Measurements from ENCODE around the gene CDH18. TPM values are rescaled to one million over a fixed set of nuclear protein-coding genes. Genes with fewer than 3 reads are reported as not detected.

The CDH18 gene
- total and polyA plus RNA-seq, 2 of the 4 experiments (the other 2 are of a cell fraction), result 0.24 to 1.1 TPM

DNA sequence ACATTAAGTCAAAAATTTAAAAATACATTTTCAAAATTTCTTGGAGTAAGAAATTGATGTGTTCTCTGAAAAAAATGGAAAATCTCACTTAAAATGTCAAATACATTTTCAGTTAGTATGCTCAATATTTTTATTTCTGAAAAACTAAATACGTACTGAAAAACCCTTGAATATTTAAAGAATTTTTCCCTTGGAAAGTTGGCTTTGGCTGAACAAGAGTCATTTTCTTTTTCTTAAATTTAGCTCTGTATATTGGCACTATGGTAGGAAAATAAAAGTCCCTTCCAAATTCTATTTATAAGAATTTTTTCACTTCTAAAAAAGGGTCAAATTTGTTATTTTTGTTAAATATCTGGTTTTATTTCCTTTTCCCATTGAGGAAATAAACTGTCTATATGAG lies 29.0 kb upstream of the CDH18 start:
- BruUV-seq (replicated peaks), result no TSS peak
- H3K4ac ChIP-seq (ENCODE audit: low read depth, low read length), result no peak overlapping the region
- H3K9me1 ChIP-seq (ENCODE audit: insufficient read depth, low read length), result no peaks in the 10 kb centered on the region
- no peak overlapping the region for H2BK20ac ChIP-seq (ENCODE audit: low read depth, low read length)
- WGBS, 2 experiments (ENCODE audit: extremely low coverage in 2 of 2, insufficient read length in 1 of 2), result no CpG with 5 or more reads among the region's 1 CpG
- no peaks in the 10 kb centered on the region for H4K20me1 ChIP-seq (ENCODE audit: insufficient read depth, low read length)
- no peak for ATAC-seq (ENCODE audit: low read depth)
- POLR2A ChIA-PET (ENCODE audit: unreplicated experiment), result no interaction called here
- dilution Hi-C loops (cut with HindIII; ENCODE audit: low sequenced_read_pairs, unreplicated experiment) (no loop called here), intact Hi-C loops (cut with micrococcal nuclease) (no loop called here), in situ Hi-C loops (cut with MboI; ENCODE audit: low sequenced_read_pairs) (no loop called here)
- H2BK120ac ChIP-seq (ENCODE audit: low read depth, low read length), result no peak overlapping the region
- DNase-seq, result no peak
- no peaks in the 10 kb centered on the region for H3K4me1 ChIP-seq (ENCODE audit: control insufficient read depth, insufficient read depth, low read length)
- H3K4me3 ChIP-seq (ENCODE audit: insufficient read depth, low read depth, low read length), result no peak overlapping the region
- H3K23ac ChIP-seq (ENCODE audit: low read depth, low read length), result no peak overlapping the region
- H3K27me3 ChIP-seq (ENCODE audit: control insufficient read depth, insufficient read depth, low read length), result no peaks in the 10 kb centered on the region
- TF ChIP-seq CEBPB (IDR thresholded peaks at IDR 0.05; ENCODE audit: low read depth, low read length) (no peak), RAD21 (IDR thresholded peaks at IDR 0.05; ENCODE audit: low read length) (no peak), FOS (IDR thresholded peaks at IDR 0.05; ENCODE audit: low read depth, low read length) (no peak), MXI1 (IDR thresholded peaks at IDR 0.05; ENCODE audit: borderline replicate concordance, low read depth, low read length) (no peak)
- TF ChIP-seq, protein P1, sequence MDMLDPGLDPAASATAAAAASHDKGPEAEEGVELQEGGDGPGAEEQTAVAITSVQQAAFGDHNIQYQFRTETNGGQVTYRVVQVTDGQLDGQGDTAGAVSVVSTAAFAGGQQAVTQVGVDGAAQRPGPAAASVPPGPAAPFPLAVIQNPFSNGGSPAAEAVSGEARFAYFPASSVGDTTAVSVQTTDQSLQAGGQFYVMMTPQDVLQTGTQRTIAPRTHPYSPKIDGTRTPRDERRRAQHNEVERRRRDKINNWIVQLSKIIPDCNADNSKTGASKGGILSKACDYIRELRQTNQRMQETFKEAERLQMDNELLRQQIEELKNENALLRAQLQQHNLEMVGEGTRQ (IDR thresholded peaks at IDR 0.05; ENCODE audit: low read depth, low read length), result no peak
- TF ChIP-seq, protein P2, sequence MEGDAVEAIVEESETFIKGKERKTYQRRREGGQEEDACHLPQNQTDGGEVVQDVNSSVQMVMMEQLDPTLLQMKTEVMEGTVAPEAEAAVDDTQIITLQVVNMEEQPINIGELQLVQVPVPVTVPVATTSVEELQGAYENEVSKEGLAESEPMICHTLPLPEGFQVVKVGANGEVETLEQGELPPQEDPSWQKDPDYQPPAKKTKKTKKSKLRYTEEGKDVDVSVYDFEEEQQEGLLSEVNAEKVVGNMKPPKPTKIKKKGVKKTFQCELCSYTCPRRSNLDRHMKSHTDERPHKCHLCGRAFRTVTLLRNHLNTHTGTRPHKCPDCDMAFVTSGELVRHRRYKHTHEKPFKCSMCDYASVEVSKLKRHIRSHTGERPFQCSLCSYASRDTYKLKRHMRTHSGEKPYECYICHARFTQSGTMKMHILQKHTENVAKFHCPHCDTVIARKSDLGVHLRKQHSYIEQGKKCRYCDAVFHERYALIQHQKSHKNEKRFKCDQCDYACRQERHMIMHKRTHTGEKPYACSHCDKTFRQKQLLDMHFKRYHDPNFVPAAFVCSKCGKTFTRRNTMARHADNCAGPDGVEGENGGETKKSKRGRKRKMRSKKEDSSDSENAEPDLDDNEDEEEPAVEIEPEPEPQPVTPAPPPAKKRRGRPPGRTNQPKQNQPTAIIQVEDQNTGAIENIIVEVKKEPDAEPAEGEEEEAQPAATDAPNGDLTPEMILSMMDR (conservative IDR thresholded peaks at IDR 0.05; ENCODE audit: low read depth, low read length), result no peak
- no peak overlapping the region for H4K8ac ChIP-seq (ENCODE audit: low read depth in 2 of 2, low read length in 2 of 2)
- H3K79me1 ChIP-seq (ENCODE audit: low read depth in 1 of 2, low read length in 2 of 2), result no peaks in the 10 kb centered on the region
- H2AK9ac ChIP-seq (replicated peaks; ENCODE audit: low read depth, low read length, poor library complexity), result no peak overlapping the region
- CTCF ChIA-PET, result no interaction called here
- 0 out of 2 replicates have a peak, but pooled peaks cover 3% of the 10 kb centered on the region for H3K9me3 ChIP-seq (ENCODE audit: control insufficient read depth, insufficient read depth, low read length)
- no peak overlapping the region for H3K14ac ChIP-seq (replicated peaks; ENCODE audit: low read depth, low read length)
- no peak overlapping the region for H2BK5ac ChIP-seq (ENCODE audit: low read depth, low read length, poor library complexity, severe bottlenecking)
- no peak overlapping the region for H3K27ac ChIP-seq (ENCODE audit: insufficient read depth, low read length)
- H2BK15ac ChIP-seq (ENCODE audit: low read depth, low read length), result no peak overlapping the region
- no peak overlapping the region for H2AK5ac ChIP-seq (ENCODE audit: low read depth, low read length)
- H3K56ac ChIP-seq (ENCODE audit: extremely low read depth, insufficient read depth, low read length), result no peak overlapping the region
- no peaks in the 10 kb centered on the region for H3K36me3 ChIP-seq (ENCODE audit: control insufficient read depth, insufficient read depth, low read length)
- no peak overlapping the region for H4K91ac ChIP-seq (ENCODE audit: insufficient read depth, low read depth, low read length)
- H4K5ac ChIP-seq (ENCODE audit: low read depth, low read length), result no peak overlapping the region
- H3K9ac ChIP-seq (ENCODE audit: low read depth, low read length), result no peak overlapping the region
- H3K18ac ChIP-seq (ENCODE audit: low read depth, low read length), result no peak overlapping the region
- H3K4me2 ChIP-seq (ENCODE audit: low read depth, low read length), result no peak overlapping the region
- no peak overlapping the region for H2AFZ ChIP-seq (replicated peaks; ENCODE audit: low read length, poor library complexity)
